NCI-H2107 treated with DMSO at 0.1 percent for 48 hours (cell line): ENCODE measurements around the gene SERPINB10.

Source experiments
- DNase-seq: peaks from one replicate; lab custom pipeline; 2025; ENCODE audit not compliant: unreplicated experiment; lab: John Stamatoyannopoulos, UW

SERPINB10 gene

GRCh38 chr18:63979409-63979920, 71.7 kb downstream of the SERPINB10 start:
- peak; percentile 69 for DNase-seq

GRCh38 chr18:63980027-63980426, 72.3 kb downstream of the SERPINB10 start:
- no peak for DNase-seq

- DNase-seq = no peak
Observed at GRCh38 chr18:63980896-63981460, 73.2 kb downstream of the SERPINB10 start.

- DNase-seq = no peak
Observed at GRCh38 chr18:63981719-63982118, 74.0 kb downstream of the SERPINB10 start.

GRCh38 chr18:63982361-63982760, 74.6 kb downstream of the SERPINB10 start:
- no peak for DNase-seq
